Measurements from ENCODE around the gene CACFD1.

GRCh38 chr9:133470988-133471387 lies 11.2 kb downstream of the CACFD1 start:
- TF ChIP-seq STAT6 (CRISPR knock-in tag; IDR thresholded peaks at IDR 0.05) (no peak), SMC3 (conservative IDR thresholded peaks at IDR 0.05; ENCODE audit: insufficient read depth, low read depth, low read length) (no peak), RREB1 (CRISPR knock-in tag; IDR thresholded peaks at IDR 0.05) (no peak), MAX (CRISPR knock-in tag; IDR thresholded peaks at IDR 0.05) (no peak), RBBP5 (IDR thresholded peaks at IDR 0.05; ENCODE audit: borderline replicate concordance, insufficient read depth, low read length, poor library complexity, severe bottlenecking) (no peak), NR3C1 (CRISPR knock-in tag; IDR thresholded peaks at IDR 0.05) (no peak), POLR2B (IDR thresholded peaks at IDR 0.05; ENCODE audit: low read depth, partially characterized antibody) (no peak), CTCF (IDR thresholded peaks at IDR 0.05 in 2 of 3, conservative IDR thresholded peaks at IDR 0.05 in 1 of 3; ENCODE audit: insufficient read depth in 2 of 3, low read depth in 1 of 3, low read length in 3 of 3) (no peak), SMARCA5 (IDR thresholded peaks at IDR 0.05) (no peak), SIN3B (IDR thresholded peaks at IDR 0.05; ENCODE audit: low read depth) (no peak), TFE3 (CRISPR knock-in tag; IDR thresholded peaks at IDR 0.05) (no peak)
